ENCODE measurements around the gene MAPK11.
A peak's percentile ranks its signal among the peaks of the same experiment; 100 is the strongest.

MAPK11 gene

GRCh38 chr22:50260801-50261614 is 9.2 kb downstream of the MAPK11 start:
- no peak for DNase-seq (ENCODE audit: low read depth)

- no peak for DNase-seq (ENCODE audit: low read depth)
Observed at GRCh38 chr22:50260434-50260800, 9.8 kb downstream of the MAPK11 start.

GRCh38 chr22:50259302-50259701 is 10.9 kb downstream of the MAPK11 start:
- DNase-seq (ENCODE audit: low read depth): no peak

GRCh38 chr22:50258361-50259292 is 11.6 kb downstream of the MAPK11 start:
- DNase-seq (ENCODE audit: low read depth): no peak

GRCh38 chr22:50257451-50258360 is 12.5 kb downstream of the MAPK11 start:
- DNase-seq (ENCODE audit: low read depth): no peak

- DNase-seq (ENCODE audit: low read depth): no peak
Observed at GRCh38 chr22:50257041-50257440, 13.1 kb downstream of the MAPK11 start.

GRCh38 chr22:50256258-50256862 is 13.8 kb downstream of the MAPK11 start:
- DNase-seq (ENCODE audit: low read depth): no peak

- no peak for DNase-seq (ENCODE audit: low read depth)
Observed at GRCh38 chr22:50255607-50256006, 14.6 kb downstream of the MAPK11 start.

GRCh38 chr22:50255099-50255498 is 15.1 kb downstream of the MAPK11 start:
- DNase-seq (ENCODE audit: low read depth): no peak

- DNase-seq (ENCODE audit: low read depth): no peak
Observed at GRCh38 chr22:50253941-50254340, 16.2 kb downstream of the MAPK11 start.

- DNase-seq (ENCODE audit: low read depth): no peak
Observed at GRCh38 chr22:50253046-50253915, 16.9 kb downstream of the MAPK11 start.

- peak; percentile 47 for DNase-seq (ENCODE audit: low read depth)
Observed at GRCh38 chr22:50252082-50253045, 17.8 kb downstream of the MAPK11 start.

GRCh38 chr22:50251477-50252081 is 18.6 kb downstream of the MAPK11 start:
- no peak for DNase-seq (ENCODE audit: low read depth)

- DNase-seq (ENCODE audit: low read depth): peak; percentile 65
Observed at GRCh38 chr22:50250555-50251476, 19.4 kb downstream of the MAPK11 start, which contains the start of gene HDAC10. HDAC10 (minus strand) TSS chr22:50251265; CDS start chr22:50251032, 233 bp downstream.

GRCh38 chr22:50250249-50250554 is 20.0 kb downstream of the MAPK11 start:
- no peak for DNase-seq (ENCODE audit: low read depth)

- DNase-seq (ENCODE audit: low read depth): no peak
Observed at GRCh38 chr22:50249341-50250248, 20.6 kb downstream of the MAPK11 start.
